ENCODE data around the gene FAM241A. TPM values are rescaled to one million over a fixed set of nuclear protein-coding genes. Genes with fewer than 3 reads are reported as not detected.
"Not testable (repeated sequence)": the region's sequence is repeated elsewhere in the genome, so short reads cannot be mapped to it uniquely, and the experiment has no call there.

FAM241A gene
- total RNA-seq, 1 donor from 2014 or later: 6.3 TPM

GRCh38 chr4:112136551-112136950 lies 8.7 kb upstream of the FAM241A start:
- no peak for DNase-seq (ENCODE audit: low spot score)

- no peak for DNase-seq (ENCODE audit: low spot score)
These were observed 6.7 kb upstream of the FAM241A start for GRCh38 chr4:112138538-112138937.

- DNase-seq (ENCODE audit: low spot score): peak; percentile 41
These were observed 4.7 kb upstream of the FAM241A start for GRCh38 chr4:112140536-112140935.

- peak; percentile 55 for DNase-seq (ENCODE audit: low spot score)
These were observed 3.7 kb upstream of the FAM241A start for GRCh38 chr4:112141366-112142138.

- no peak for DNase-seq (ENCODE audit: low spot score)
These were observed 3.1 kb upstream of the FAM241A start for GRCh38 chr4:112142182-112142581.

GRCh38 chr4:112143781-112144180 lies 1.5 kb upstream of the FAM241A start:
- no peak for DNase-seq (ENCODE audit: low spot score)

- no peak for DNase-seq (ENCODE audit: low spot score)
These were observed 518 bp upstream of the FAM241A start for GRCh38 chr4:112144546-112145325.

- peak; percentile 51 for DNase-seq (ENCODE audit: low spot score)
These were observed 692 bp downstream of the FAM241A start for GRCh38 chr4:112145790-112146501.

- no peak for DNase-seq (ENCODE audit: low spot score)
These were observed 1.2 kb downstream of the FAM241A start for GRCh38 chr4:112146502-112146813.

- no peak for DNase-seq (ENCODE audit: low spot score)
These were observed 2.4 kb downstream of the FAM241A start for GRCh38 chr4:112147697-112148096.

- no peak for DNase-seq (ENCODE audit: low spot score)
These were observed 5.7 kb downstream of the FAM241A start for GRCh38 chr4:112150920-112151319.

- DNase-seq (ENCODE audit: low spot score): no peak
These were observed 7.3 kb downstream of the FAM241A start for GRCh38 chr4:112152521-112152920.

- DNase-seq (ENCODE audit: low spot score): no peak
These were observed 8.0 kb downstream of the FAM241A start for GRCh38 chr4:112153211-112153791.

- DNase-seq (ENCODE audit: low spot score): peak; percentile 40
These were observed 10.9 kb downstream of the FAM241A start for GRCh38 chr4:112156112-112156511.

- no peak for DNase-seq (ENCODE audit: low spot score)
These were observed 11.3 kb downstream of the FAM241A start for GRCh38 chr4:112156553-112156952.

- DNase-seq (ENCODE audit: low spot score): not testable (repeated sequence)
These were observed 18.5 kb downstream of the FAM241A start for GRCh38 chr4:112163706-112164105.

- no peak for DNase-seq (ENCODE audit: low spot score)
These were observed 22.5 kb downstream of the FAM241A start for GRCh38 chr4:112167794-112168193.

GRCh38 chr4:112168719-112169500 lies 23.7 kb downstream of the FAM241A start:
- no peak for DNase-seq (ENCODE audit: low spot score)

- DNase-seq (ENCODE audit: low spot score): no peak
These were observed 25.3 kb downstream of the FAM241A start for GRCh38 chr4:112170451-112170993.

- DNase-seq (ENCODE audit: low spot score): not testable (repeated sequence)
These were observed 26.0 kb downstream of the FAM241A start for GRCh38 chr4:112171051-112171763.

All from umbilical cord (tissue), 2 donors.